AG08396 (cell line): Measurements from ENCODE around the gene DTNBP1.

ENCODE experiments used
- DNase-seq: peaks from one replicate; pipeline ENCODE4 v3.0.0; 2012; ENCODE audit warnings: low spot score, mixed read lengths

The DTNBP1 gene

DNA sequence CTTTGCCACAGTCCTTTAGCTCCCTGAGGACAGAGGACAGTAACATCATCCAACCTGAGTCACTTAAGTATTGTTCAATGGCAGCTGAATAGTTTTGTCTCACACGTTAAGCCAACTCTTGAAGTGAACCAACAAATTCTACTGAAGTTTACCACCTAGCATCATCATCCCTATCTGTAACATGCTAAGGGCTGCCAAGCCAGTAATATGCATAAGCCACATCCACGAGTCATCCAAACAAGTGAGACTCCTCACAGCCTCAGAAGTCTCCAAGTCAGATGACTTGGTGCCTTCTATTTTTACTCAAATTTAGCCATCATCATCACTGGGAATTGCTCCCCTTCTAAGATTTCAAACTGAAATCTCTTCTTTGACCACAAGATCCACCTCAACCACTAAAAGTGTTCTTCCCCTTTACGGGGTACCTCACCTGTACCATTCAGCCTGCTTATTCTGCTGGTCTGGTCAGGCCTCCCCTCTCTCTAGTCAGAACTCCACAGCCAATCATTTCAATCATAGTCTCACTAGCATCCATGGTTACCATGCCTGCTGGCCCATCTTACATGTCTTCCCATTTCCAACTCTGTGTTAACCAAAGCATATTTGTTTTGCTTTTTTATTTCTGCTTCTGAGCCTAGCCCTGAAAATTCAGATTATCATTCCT lies 73.7 kb downstream of the DTNBP1 start:
- peak; percentile 63 for DNase-seq

- DNase-seq: no peak
Observed at GRCh38 chr6:15586503-15586902, 76.3 kb downstream of the DTNBP1 start.

GRCh38 chr6:15585760-15586214 lies 77.0 kb downstream of the DTNBP1 start:
- DNase-seq: no peak

DNA sequence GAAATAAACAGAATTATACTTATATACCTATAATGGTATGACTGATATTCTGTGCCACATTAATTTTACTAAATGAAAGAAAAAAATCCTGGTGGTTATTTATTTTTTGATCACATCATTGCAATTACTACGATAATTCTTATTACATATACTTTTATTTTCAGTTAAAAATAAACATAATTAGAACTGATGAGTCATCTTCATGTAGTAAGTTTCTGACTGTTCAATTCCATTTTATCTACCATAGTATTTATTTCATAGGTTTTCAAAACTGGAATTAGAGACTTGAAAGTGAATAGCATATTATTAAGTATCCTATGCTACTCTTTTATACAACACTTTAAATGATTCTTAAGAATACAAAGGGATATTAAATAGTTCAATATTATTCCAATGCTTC lies 80.3 kb downstream of the DTNBP1 start:
- DNase-seq: no peak

DNA sequence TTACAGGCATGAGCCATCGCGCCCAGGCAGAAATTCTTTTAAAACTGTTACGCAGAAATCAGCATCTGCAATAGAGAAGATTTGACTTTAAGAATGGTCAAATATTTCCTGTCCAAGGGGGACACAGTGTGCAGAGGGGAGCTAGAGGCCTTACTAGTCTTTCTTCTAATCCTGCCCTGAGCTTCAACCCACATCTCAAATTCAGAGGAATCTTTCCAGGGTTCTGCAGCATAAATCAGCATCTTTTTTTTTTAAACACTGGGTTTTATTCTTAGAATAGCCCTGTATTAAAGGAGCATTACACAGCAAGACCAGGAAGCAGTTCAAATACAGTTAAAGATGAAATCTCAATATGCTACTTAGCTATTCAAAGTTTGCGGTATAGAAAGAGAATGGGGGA lies 81.1 kb downstream of the DTNBP1 start:
- DNase-seq: no peak

DNA sequence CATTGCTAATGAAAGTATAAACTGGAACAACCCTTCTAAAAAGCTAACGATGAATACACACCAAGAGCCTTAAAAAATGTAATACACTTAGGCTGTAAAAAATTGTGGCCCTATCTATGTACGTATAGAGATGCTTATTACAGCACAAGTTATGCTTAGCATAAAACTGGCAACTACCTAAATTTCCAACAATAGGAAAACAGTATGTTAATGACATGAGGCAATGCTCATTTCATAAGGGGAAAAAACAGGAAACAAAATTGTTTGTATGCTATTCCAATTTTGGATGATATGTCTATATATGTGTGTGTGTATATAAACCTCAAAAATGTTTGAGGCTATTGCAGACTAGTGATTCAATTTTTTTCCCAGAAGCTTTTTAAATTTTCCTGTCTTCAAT lies 82.5 kb downstream of the DTNBP1 start:
- no peak for DNase-seq

DNA sequence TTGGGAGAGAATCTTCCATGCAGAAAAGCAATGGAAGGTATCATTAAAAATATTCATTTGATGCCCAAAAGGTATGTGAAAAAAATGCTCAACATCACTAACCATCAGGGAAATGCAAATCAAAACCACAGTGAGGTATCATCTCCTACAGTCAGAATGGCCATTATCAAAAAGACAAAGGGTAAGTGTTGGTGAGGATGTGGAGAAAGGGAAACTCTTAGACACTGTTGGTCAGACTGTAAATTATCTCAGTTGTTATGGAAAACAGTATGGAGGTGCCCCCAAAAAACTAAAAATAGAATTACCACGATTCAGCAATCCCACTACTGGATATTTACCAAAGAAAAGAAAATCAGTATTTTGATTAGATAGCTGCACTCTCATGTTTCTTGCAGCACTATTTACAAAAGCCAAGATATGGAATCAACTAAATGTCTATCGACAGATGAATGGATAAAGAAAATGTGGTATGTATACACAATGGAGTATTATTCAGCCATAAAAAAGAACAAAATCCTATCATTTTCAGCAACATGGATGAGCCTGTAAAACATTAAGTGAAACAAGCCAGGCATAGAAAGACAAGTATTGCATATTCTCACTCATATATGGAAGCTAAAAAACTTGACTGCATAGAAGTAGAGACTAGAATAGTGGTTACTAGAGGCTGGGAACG lies 84.0 kb downstream of the DTNBP1 start:
- no peak for DNase-seq

DNA sequence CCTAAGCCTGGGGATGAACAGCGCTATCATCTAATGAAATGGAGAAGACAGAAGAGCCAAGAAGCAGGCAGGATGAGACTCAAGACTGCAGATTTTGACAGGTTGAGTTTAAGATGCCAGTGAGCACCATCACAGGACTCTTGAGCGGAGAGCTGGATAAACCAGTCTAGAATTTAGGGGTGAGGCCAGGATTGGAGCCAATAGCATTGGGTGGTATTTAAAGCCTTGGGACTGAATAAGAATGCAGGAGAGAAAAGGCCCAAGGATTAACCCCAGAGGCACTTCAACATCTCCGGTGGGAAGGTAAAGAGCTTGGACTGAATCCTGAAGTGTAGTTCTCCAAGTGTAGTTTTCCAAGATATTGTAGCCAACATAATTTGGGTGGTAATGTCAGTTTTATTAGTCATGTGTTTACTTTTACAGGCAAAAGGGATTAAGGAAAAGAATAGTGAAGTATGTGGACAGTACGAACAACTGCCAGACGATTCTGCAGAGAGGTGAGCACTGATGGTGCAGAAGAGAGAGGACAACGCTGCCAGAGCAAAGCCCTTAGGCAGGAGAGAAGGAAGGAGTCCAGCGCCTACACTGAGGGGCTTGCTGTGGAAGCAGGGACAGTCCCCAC lies 85.2 kb downstream of the DTNBP1 start:
- no peak for DNase-seq

DNA sequence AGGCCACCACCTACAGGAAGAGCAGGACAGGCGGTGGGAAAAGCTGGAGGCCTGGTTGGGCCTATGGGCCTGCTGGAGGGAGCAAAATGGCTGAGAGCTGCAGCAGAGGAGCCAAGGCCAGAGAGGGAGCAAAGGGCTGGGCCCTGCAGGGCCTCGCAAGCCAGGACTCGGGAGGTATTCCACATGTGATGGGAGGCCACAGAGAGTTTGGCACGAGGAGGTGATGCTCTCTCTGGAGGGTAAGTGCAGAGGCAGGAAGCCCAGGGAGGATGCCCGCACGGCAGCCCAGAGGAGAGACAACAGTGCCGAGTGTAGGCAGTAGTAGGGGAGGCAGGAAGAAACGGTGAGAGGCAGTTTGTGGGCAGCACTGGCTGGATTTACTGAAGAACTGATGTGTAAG lies 85.7 kb downstream of the DTNBP1 start:
- DNase-seq: no peak

DNA sequence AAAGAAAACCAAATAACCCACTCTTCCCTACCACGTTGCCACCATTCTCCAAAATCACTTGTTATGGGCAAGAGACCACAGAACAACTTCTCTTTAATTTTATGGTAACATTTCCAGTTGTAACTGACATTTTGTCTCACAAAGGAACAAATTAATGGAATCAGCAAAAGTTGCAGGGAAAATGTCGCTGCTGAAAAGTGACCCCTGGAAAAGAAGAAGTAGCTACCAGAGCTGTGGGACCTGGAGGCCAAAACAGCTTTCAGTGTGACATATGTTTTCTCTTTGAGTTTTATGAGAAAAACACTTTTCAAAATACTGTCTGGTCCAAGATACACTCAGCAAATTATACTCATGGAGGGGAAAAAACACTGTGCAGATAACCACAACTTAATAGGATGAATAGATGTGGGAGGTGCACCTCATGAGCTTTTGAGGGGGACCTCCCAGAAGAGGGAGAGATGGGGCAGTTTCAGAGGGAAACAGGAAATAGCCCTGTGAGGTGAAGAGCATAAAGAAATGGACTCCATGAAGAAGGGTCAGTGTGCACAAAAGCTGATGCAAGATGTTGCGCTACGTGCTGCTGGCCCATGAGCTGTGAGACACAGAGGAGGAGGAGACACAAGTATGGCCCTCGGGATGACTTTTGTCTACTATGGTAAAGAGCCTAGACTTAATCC lies 87.3 kb downstream of the DTNBP1 start:
- DNase-seq: no peak

GRCh38 chr6:15574486-15574885 lies 88.3 kb downstream of the DTNBP1 start:
- DNase-seq: no peak

GRCh38 chr6:15574023-15574422 lies 88.8 kb downstream of the DTNBP1 start:
- DNase-seq: no peak

DNA sequence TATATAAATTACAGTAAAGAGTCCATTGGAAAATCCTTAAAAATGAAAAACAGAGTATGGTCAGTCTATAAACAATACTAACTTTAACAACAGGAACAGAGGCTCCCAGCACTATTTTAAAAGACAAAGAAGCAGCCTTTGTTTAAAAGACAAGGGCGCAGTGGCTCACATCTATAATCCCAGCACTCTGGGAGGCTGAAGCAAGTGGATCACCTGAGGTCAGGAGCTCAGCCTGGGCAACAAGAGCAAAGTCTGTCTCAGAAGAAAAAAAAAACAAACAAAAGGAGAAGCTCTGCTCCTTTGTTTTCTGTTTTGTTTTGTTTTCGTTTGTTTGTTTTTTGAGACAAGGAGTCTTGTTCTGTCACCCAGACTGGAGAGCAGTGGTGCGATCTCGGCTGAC lies 89.4 kb downstream of the DTNBP1 start:
- no peak for DNase-seq

DNA sequence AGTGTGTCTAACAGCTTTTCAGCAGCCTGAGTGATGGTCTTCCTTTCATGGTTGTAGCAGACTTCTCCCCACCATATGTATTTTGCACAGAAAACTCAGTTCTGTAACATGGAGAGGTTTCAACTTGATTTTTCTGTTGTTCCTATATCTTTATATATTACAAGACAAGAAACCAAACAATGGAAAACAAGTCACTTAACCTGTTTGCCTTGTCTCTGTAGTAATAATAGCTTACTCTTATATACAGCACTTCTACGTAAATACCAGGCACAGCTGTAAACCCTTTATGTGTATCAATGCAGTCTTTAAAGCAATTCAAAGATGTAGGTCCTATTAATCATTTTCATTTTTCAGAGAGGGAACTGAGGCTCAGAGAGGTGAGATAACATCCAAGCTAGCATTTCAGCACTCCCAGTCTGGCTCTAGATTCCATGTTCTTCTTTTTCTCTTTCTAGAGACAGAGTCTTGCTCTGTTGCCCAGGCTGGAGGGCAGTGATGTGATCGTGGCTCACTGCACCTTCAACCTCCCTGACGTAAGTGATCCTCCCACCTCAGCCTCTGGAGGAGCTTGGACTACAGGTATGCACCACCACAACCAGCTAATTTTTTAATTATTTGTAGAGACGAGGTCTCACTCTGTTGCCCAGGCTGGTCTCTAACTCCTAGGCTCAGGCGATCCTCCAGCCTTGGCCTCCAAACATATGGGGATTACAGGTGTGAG lies 90.4 kb downstream of the DTNBP1 start:
- no peak for DNase-seq

DNA sequence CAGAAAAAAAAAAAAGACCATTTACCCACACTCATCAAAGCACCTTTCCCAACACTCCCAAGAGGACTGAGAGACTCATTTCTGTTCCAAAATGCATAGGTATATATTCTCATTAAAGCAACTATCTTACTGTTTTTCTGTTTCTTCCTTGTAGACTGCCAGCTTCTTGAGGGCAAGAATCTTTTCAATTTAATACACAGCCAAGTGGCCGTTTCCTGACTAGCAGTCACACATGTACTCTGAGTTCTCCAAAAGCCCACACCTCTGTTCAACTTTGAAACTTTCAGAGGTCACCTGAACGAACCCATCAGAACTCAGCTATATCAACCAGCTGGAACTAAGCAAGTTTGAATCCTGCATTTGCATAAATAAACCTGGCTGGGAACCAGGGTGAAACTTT lies 92.7 kb downstream of the DTNBP1 start:
- DNase-seq: no peak

DNA sequence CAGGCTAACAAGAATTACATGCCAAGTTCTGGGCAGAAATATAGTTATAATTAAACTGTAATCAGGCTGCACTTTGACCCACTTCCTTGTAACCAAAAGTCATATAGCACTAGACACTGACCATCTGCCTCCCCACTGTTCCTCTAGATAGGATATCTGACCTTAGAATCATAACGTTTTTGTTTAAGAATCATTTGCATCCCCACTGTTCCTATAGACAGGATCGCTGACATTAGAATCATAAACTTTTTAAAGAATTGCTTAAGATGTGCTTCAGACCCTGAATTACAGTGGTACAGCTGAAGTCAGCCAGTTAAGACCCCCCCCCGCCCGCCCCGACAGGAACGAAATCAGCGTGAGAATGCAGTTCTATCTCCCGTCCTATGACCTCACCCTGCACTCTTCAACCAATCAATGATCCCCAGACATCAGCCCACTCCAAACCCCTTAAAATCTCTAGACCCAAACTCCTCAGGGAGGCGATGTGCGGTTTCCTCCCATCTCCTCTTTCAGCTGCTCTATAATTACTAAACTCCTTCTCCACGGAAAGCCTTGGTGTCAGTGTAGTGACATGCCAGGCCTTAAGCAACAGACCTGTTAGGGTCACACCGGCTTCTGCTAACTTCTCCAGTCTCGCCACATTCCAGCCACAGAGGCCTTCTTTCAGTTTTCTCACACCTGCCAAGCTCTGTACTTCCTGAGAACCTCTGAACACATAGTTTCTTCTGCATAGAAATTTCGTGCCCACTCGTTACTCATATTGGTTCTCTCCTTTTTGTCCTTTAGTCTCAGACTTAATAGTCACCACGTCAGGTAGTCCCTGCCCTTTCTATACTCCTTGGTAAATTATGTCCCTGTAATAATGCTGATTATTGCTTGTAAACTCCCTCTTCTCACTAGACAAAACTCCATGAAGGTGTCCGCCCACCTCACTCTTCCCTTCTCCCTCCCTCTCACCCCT lies 93.5 kb downstream of the DTNBP1 start:
- no peak for DNase-seq

DNA sequence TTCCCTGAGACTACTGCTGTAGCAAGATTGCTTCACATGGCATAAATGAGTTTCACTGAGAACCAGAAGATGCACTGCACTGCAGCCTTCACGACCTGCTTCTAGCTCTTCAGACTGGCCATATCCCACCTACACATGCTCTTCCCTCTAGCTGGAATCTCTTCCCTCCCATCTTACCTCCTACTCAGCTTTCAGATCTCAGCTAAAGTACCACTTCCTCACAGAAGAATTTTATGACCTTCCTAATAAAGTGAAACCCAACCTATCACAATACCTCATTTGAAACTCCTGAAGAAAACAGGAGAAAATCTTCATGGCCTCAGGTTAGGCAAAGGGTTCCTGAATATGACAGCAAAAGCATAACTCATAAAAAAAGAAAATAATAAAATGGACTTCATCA lies 99.9 kb downstream of the DTNBP1 start:
- DNase-seq: no peak

- no peak for DNase-seq
Observed at GRCh38 chr6:15561447-15562199, 101.2 kb downstream of the DTNBP1 start.

- DNase-seq: no peak
Observed at GRCh38 chr6:15560713-15561112, 102.1 kb downstream of the DTNBP1 start.

DNA sequence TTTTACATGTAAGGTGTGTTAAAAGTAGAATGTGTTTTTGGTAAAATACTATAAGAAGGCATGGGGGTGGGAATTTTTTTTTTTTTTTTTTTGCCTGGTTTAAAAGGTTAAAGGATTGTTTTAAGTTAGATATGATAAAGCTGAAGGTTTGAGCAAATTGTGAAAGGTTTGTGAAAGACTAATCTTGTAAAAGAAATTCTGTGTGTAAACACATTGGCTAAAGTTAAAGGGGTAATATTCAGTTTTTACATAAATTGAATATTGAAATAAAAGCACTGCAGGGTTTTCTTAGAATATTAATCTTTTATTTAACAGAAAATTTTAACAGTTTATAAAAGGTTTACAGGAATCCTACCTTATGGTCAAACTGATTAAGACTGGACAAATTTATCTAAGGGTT lies 105.7 kb downstream of the DTNBP1 start:
- DNase-seq: no peak
